Testis (tissue), 3 donors: ENCODE measurements around the gene MAP1LC3C. TPM values are rescaled to one million over a fixed set of nuclear protein-coding genes. Genes with fewer than 3 reads are reported as not detected.

Experiments used
- DNase-seq: peaks from one replicate; pipeline ENCODE4 v3.0.0-alpha.2; 2019
- H3K27ac ChIP-seq, 2 donors: fragments of 200-600 bp; sonication (generic); one replicate each; pipeline ENCODE4 v1.5.1; 2019
- H3K27me3 ChIP-seq: fragments of 200-600 bp; sonication (generic); one replicate; pipeline ENCODE4 v1.5.1; 2019
- H3K36me3 ChIP-seq: fragments of 200-600 bp; sonication (generic); one replicate; pipeline ENCODE4 v1.5.1; 2017; ENCODE audit warnings: low read depth; ENCODE audit errors: missing control alignments
- H3K4me1 ChIP-seq: fragments of 200-600 bp; sonication (generic); one replicate; pipeline ENCODE4 v1.5.1; 2019
- H3K4me3 ChIP-seq, 2 donors: fragments of 200-600 bp; sonication (generic); one replicate each; pipeline ENCODE4 v1.5.1; 2017 to 2019
- H3K9me3 ChIP-seq: fragments of 200-600 bp; sonication (generic); one replicate; pipeline ENCODE4 v1.5.1; 2017
- POLR2A ChIP-seq: fragments of 450-650 bp; IDR thresholded peaks from one replicate; pipeline ENCODE4 v1.6.1; 2017; ENCODE audit warnings: antibody characterized with exemption, mild to moderate bottlenecking, moderate library complexity
- WGBS, 2 donors: methylation state at CpG; one replicate each; pipeline ENCODE4 v1.1.5; 2018; 5-methylcytosine and 5-hydroxymethylcytosine counted together
- intact Hi-C: fragments of 100-400 bp; cut with DNase I; formaldehyde crosslinking; loops from one replicate; pipeline ENCODE4 v1.15.1; 2023; ENCODE audit warnings: low total_unique reads
- polyA plus RNA-seq: library from polyadenylated mRNA; stranded (reverse); fragments of 350-450 nt; fragmentation: Illumina TruSeq; extraction: RNeasy Lipid Tissue Mini Kit (QIAGEN cat#74804); gene quantifications from one replicate; pipeline ENCODE4 v1.2.3, GENCODE V29; 2014; ENCODE audit warnings: low read depth, low replicate concordance; ENCODE audit not compliant: insufficient read depth
- total RNA-seq, 2 donors: library from RNA; depleted of rRNA; stranded (reverse); fragments of >200 nt; gene quantifications; one replicate each; pipeline ENCODE4 v1.2.3, GENCODE V29; 2016
- TF ChIP-seq, protein P1 (sequence below), 3 experiments: fragments of 450-650 bp in 2 of 3; fragments of 200-600 bp in 1 of 3; sonication (generic) in 1 of 3; IDR thresholded peaks; one replicate each; pipeline ENCODE4 v1.5.1; 2016 to 2019; ENCODE audit warnings: antibody characterized with exemption in 3 of 3, mild to moderate bottlenecking in 2 of 3, moderate library complexity in 1 of 3

Gene MAP1LC3C
- total and polyA plus RNA-seq, 3 donors from 2014 or later, result 0.50 to 0.65 (median 0.63) TPM

DNA sequence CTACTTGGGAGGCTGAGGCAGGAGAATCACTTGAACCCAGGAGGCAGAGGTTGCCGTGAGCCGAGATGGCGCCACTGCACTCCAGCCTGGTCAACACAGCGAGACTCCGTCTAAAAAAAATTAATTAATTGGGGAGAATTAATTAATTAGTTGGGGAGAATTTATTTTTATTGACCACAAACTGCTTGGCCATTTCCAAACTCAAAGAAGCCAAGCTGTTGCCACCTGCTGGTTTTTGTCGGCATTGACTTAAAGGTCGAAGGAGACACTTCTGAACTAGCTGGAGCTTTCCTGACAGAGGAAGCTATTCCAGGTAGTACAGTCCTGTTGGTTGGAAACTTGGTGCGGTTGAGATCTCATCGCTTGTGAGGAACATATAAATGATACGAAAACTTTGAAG is 13.1 kb downstream of the MAP1LC3C start:
- TF ChIP-seq, protein P1, sequence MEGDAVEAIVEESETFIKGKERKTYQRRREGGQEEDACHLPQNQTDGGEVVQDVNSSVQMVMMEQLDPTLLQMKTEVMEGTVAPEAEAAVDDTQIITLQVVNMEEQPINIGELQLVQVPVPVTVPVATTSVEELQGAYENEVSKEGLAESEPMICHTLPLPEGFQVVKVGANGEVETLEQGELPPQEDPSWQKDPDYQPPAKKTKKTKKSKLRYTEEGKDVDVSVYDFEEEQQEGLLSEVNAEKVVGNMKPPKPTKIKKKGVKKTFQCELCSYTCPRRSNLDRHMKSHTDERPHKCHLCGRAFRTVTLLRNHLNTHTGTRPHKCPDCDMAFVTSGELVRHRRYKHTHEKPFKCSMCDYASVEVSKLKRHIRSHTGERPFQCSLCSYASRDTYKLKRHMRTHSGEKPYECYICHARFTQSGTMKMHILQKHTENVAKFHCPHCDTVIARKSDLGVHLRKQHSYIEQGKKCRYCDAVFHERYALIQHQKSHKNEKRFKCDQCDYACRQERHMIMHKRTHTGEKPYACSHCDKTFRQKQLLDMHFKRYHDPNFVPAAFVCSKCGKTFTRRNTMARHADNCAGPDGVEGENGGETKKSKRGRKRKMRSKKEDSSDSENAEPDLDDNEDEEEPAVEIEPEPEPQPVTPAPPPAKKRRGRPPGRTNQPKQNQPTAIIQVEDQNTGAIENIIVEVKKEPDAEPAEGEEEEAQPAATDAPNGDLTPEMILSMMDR (IDR thresholded peaks at IDR 0.05), result peak; percentile 36 to 55 (median 46)
- TF ChIP-seq POLR2A, result no peak
- 77 to 78% methylated on average over 10 of the region's 10 CpGs for WGBS, 2 donors
- H3K27me3 ChIP-seq, result no peaks in the 10 kb centered on the region
- intact Hi-C loops, result no loop called here
- no peaks in the 10 kb centered on the region for H3K4me1 ChIP-seq
- H3K9me3 ChIP-seq, result no peaks in the 10 kb centered on the region
- H3K27ac ChIP-seq, result no peak overlapping the region
- no peaks in the 10 kb centered on the region for H3K36me3 ChIP-seq
- DNase-seq, result peak; percentile 70
- H3K4me3 ChIP-seq, result no peak overlapping the region

DNA sequence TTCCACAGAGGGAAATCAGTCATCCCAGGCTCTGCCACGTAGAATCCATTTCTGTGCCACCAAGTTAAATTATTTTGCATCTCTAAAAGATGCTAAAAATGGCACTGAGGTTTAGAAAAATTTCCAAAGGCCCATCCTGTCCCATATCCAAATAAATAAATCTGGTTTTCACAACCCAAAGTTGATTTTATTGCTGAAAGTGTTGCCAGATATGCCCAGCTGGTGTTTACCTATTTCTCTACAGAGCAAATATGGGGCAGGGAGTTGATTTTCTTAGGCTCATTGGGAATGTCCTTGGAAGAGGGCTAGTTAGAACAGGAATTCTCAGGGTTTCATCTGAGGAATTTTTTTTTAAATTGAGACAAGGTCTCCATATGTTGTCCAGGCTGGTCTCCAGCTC is 19.0 kb downstream of the MAP1LC3C start:
- no peak for DNase-seq
- 87 to 100% methylated on average over 1 of the region's 1 CpG for WGBS, 2 donors
- no peaks in the 10 kb centered on the region for H3K27me3 ChIP-seq
- H3K4me1 ChIP-seq, result no peaks in the 10 kb centered on the region
- no peak overlapping the region for H3K27ac ChIP-seq
- H3K4me3 ChIP-seq, result no peak overlapping the region
- no peaks in the 10 kb centered on the region for H3K36me3 ChIP-seq
- TF ChIP-seq, protein P1 (IDR thresholded peaks at IDR 0.05), result no peak
- TF ChIP-seq POLR2A, result no peak
- intact Hi-C loops, result no loop called here
- H3K9me3 ChIP-seq, result no peaks in the 10 kb centered on the region

DNA sequence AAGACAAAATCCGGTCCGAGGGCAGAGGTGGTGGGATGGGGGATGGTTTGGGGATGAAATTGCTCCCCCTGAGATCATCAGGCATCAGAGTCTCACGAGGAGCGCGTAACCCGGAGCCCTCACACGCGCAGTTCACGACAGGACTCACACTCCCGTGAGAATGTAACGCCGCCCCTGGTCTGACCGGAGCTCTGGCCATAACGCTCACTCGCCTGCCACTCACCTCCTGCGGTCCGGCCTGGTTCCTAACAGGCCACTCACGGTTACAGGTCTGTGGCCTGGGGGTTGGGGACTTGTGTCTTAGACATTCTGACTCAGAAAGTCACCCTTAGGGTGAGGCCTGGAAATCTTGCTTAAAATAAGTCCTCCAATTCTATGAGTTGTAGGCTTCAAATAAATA is 19.8 kb downstream of the MAP1LC3C start:
- H3K4me3 ChIP-seq, result no peak overlapping the region
- intact Hi-C loops, result no loop called here
- no peaks in the 10 kb centered on the region for H3K27me3 ChIP-seq
- TF ChIP-seq, protein P1 (IDR thresholded peaks at IDR 0.05), result no peak
- no peaks in the 10 kb centered on the region for H3K36me3 ChIP-seq
- no peaks in the 10 kb centered on the region for H3K4me1 ChIP-seq
- no peaks in the 10 kb centered on the region for H3K9me3 ChIP-seq
- DNase-seq, result no peak
- no peak overlapping the region for H3K27ac ChIP-seq
- WGBS, 2 donors, result 94% methylated on average over 18 of the region's 18 CpGs

DNA sequence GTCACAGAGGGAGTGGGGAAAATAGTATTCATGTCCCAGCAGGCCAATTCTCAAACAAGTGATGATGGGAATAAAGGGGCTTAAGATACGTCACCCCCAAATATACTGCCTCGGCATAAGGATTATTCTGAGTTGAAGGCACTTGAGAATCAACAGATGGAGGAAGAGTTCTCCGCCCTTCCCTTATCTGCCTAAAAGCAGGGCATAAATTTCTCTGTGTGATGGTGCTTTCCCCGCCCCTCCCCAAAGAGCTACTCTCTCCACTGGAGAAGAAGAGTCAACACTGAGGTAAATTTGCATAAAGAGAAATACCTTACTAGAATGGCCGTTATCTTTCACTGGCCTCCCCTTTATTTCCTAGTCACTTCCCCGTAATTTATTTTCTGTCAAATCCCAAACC is 22.7 kb downstream of the MAP1LC3C start:
- WGBS, 2 donors, result 76 to 77% methylated on average over 6 of the region's 6 CpGs
- Histone ChIP-seq H3K4me3 (no peak overlapping the region), H3K4me1 (no peaks in the 10 kb centered on the region), H3K36me3 (no peaks in the 10 kb centered on the region), H3K27ac (no peak overlapping the region), H3K9me3 (no peaks in the 10 kb centered on the region), H3K27me3 (no peaks in the 10 kb centered on the region)
- no peak for TF ChIP-seq POLR2A
- TF ChIP-seq, protein P1 (IDR thresholded peaks at IDR 0.05), result no peak
- intact Hi-C loops, result no loop called here
- DNase-seq, result no peak

DNA sequence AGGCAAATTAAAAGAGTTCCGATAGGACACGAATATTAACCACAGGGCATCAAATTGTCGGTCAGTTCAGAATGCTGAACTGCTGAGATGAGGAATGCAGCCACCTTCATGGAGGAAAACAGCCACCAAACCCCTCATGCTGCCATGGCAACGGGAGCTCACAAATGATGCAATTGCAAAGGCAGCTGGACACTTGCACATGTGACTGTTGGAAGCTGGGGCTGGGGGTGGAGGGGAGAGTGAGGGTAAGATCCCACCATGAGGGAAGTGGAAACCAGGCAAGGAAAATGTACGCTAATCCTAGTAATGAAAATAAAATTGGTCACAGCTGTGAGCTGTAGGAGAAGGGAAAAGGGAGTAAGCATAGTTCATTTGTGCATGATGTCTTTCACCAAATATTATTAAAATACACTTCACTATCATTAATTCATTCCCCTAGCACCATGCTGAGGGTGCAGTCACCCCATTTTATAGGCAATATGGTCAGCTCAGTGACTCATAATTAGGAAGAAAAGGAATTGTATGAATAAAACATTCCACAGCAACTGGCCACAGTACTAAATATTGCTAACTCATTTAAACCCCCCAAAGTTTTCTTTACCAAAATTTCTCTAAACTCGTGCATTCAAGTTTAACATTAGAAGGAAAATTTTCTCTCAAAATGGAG is 26.1 kb downstream of the MAP1LC3C start:
- intact Hi-C loops, result no loop called here
- TF ChIP-seq, protein P1 (IDR thresholded peaks at IDR 0.05), result no peak
- TF ChIP-seq POLR2A, result no peak
- Histone ChIP-seq H3K4me3 (no peak overlapping the region), H3K4me1 (no peaks in the 10 kb centered on the region), H3K27ac (no peak overlapping the region), H3K9me3 (no peaks in the 10 kb centered on the region), H3K36me3 (no peaks in the 10 kb centered on the region), H3K27me3 (no peaks in the 10 kb centered on the region)
- 70 to 80% methylated on average over 6 of the region's 6 CpGs for WGBS, 2 donors
- DNase-seq, result no peak
